NCI-H2227 treated with DMSO at 0.1 percent for 48 hours (cell line): ENCODE data around the gene ZBTB4.
"Not testable (repeated sequence)": the region's sequence is repeated elsewhere in the genome, so short reads cannot be mapped to it uniquely, and the experiment has no call there.

Experiments
- DNase-seq: peaks from one replicate; lab custom pipeline; 2025; lab: John Stamatoyannopoulos, UW

ZBTB4 gene

GRCh38 chr17:7470457-7470973 lies 8.9 kb downstream of the ZBTB4 start:
- not testable (repeated sequence) for DNase-seq

- DNase-seq, result not testable (repeated sequence)
Measured at GRCh38 chr17:7469843-7470242, 9.6 kb downstream of the ZBTB4 start.

GRCh38 chr17:7468804-7469389 lies 10.5 kb downstream of the ZBTB4 start:
- DNase-seq, result no peak

- DNase-seq, result no peak
Measured at GRCh38 chr17:7468290-7468689, 11.1 kb downstream of the ZBTB4 start.

GRCh38 chr17:7467498-7467897 lies 11.9 kb downstream of the ZBTB4 start:
- DNase-seq, result no peak

GRCh38 chr17:7466639-7467341 lies 12.6 kb downstream of the ZBTB4 start:
- no peak for DNase-seq

- no peak for DNase-seq
Measured at GRCh38 chr17:7466318-7466638, 13.2 kb downstream of the ZBTB4 start.

GRCh38 chr17:7465597-7466275 lies 13.7 kb downstream of the ZBTB4 start:
- no peak for DNase-seq

GRCh38 chr17:7464081-7464480 lies 15.3 kb downstream of the ZBTB4 start:
- DNase-seq, result no peak

GRCh38 chr17:7463372-7463846 lies 16.0 kb downstream of the ZBTB4 start:
- DNase-seq, result no peak

GRCh38 chr17:7462474-7463371 lies 16.7 kb downstream of the ZBTB4 start:
- no peak for DNase-seq

- DNase-seq, result no peak
Measured at GRCh38 chr17:7460850-7461660, 18.4 kb downstream of the ZBTB4 start.

- DNase-seq, result no peak
Measured at GRCh38 chr17:7459961-7460545, 19.4 kb downstream of the ZBTB4 start.

- DNase-seq, result no peak
Measured at GRCh38 chr17:7448461-7448860, 31.0 kb downstream of the ZBTB4 start.

- DNase-seq, result peak; percentile 37
Measured at GRCh38 chr17:7445619-7445968, 33.8 kb downstream of the ZBTB4 start.

- DNase-seq, result peak; percentile 6
Measured at GRCh38 chr17:7444682-7445618, 34.5 kb downstream of the ZBTB4 start, which contains the start of gene CHRNB1. Gene CHRNB1, plus strand, starts transcription at chr17:7445061. Its CDS starts 67 bp downstream, at chr17:7445128.

GRCh38 chr17:7443499-7444485 lies 35.6 kb downstream of the ZBTB4 start:
- no peak for DNase-seq

- DNase-seq, result no peak
Measured at GRCh38 chr17:7442142-7442541, 37.3 kb downstream of the ZBTB4 start.
